Small intestine (tissue), 7 donors: Measurements from ENCODE around the gene MYOZ2. TPM values are rescaled to one million over a fixed set of nuclear protein-coding genes. Genes with fewer than 3 reads are reported as not detected.
"Not testable (repeated sequence)": the region's sequence is repeated elsewhere in the genome, so short reads cannot be mapped to it uniquely, and the experiment has no call there.

Source experiments
- DNase-seq, 2 donors: peaks; one replicate each; pipeline versions ENCODE4 v3.0.0 to v3.0.0-alpha.2; 2013
- FAIRE-seq: peaks from 2 replicates; lab custom pipeline; 2012; peaks lifted over from hg19 to GRCh38; lab: Jason Lieb, UNC
- H3K27ac ChIP-seq, 3 donors: one replicate each; pipeline ENCODE4 v1.5.1; 2013; ENCODE audit warnings: low read length in 2 of 3, mild to moderate bottlenecking in 2 of 3, control low read depth in 1 of 3, inconsistent platforms in 1 of 3, low read depth in 1 of 3, moderate library complexity in 1 of 3
- H3K27me3 ChIP-seq, 3 donors: one replicate each; pipeline ENCODE4 v1.6.1; 2013; ENCODE audit warnings: low read length in 3 of 3, inconsistent platforms in 1 of 3; ENCODE audit not compliant: control insufficient read depth in 3 of 3, insufficient read depth in 3 of 3
- H3K36me3 ChIP-seq, 3 donors: one replicate each; pipeline ENCODE4 v1.6.1; 2013; ENCODE audit warnings: low read length in 3 of 3, inconsistent platforms in 1 of 3, low read depth in 1 of 3, mild to moderate bottlenecking in 1 of 3, moderate library complexity in 1 of 3; ENCODE audit not compliant: control insufficient read depth in 3 of 3, insufficient read depth in 2 of 3
- H3K4me1 ChIP-seq, 3 donors: one replicate each; pipeline ENCODE4 v1.6.1; 2013; ENCODE audit warnings: low read length in 2 of 3, inconsistent platforms in 1 of 3, low read depth in 1 of 3, mild to moderate bottlenecking in 1 of 3, moderate library complexity in 1 of 3; ENCODE audit not compliant: control insufficient read depth in 3 of 3, insufficient read depth in 2 of 3
- H3K4me3 ChIP-seq, 3 donors: one replicate each; pipeline ENCODE4 v1.5.1; 2013; ENCODE audit warnings: low read length in 3 of 3, control low read depth in 1 of 3, inconsistent platforms in 1 of 3, low read depth in 1 of 3, mild to moderate bottlenecking in 1 of 3, moderate library complexity in 1 of 3
- H3K9me3 ChIP-seq, 2 donors: one replicate each; pipeline ENCODE4 v1.6.1; 2013; ENCODE audit warnings: low read depth in 1 of 2, low read length in 1 of 2; ENCODE audit not compliant: control insufficient read depth in 2 of 2, insufficient read depth in 1 of 2
- WGBS, 3 donors: extraction: QIAGEN DNeasy Blood & Tissue Kit; methylation state at CpG; one replicate each; pipeline ENCODE4 v1.1.7; 2013; 5-methylcytosine and 5-hydroxymethylcytosine counted together
- polyA plus RNA-seq, 4 donors: library from polyadenylated mRNA; stranded (reverse) in 3 of 4; unstranded in 1 of 4; fragments of 200-250 nt in 3 of 4; fragments of 120-200 nt in 1 of 4; gene quantifications; one replicate each; pipeline versions ENCODE4 v1.2.1 to v1.2.3, GENCODE V29; 2013
- donor health status: healthy with polysubstance abuse.
- donor health status: control.
- donor health status: control.
- donor health status: Bipolar disorder and iron deficiency.
- donor health status: healthy.

The MYOZ2 gene
- polyA plus RNA-seq, 4 donors: 0.04 to 8.4 (median 0.65) TPM

GRCh38 chr4:119136546-119136945 is 914 bp downstream of the MYOZ2 start:
- no peak for DNase-seq
- H3K4me3 ChIP-seq: no peak overlapping the region
- no peaks in the 10 kb centered on the region for H3K9me3 ChIP-seq
- no peaks in the 10 kb centered on the region for H3K36me3 ChIP-seq
- WGBS, 3 donors: 54 to 69% (median 59%) methylated on average over 3 of the region's 3 CpGs
- H3K4me1 ChIP-seq: peaks cover 0 to 6% (median 0%) of the 10 kb centered on the region in 3 donors
- no peak overlapping the region for H3K27ac ChIP-seq
- no peak for FAIRE-seq
- no peaks in the 10 kb centered on the region for H3K27me3 ChIP-seq

GRCh38 chr4:119138046-119138445 is 2.4 kb downstream of the MYOZ2 start:
- FAIRE-seq (no peak), DNase-seq (no peak)
- no peaks in the 10 kb centered on the region for H3K9me3 ChIP-seq
- no peak overlapping the region for H3K4me3 ChIP-seq
- H3K27me3 ChIP-seq: no peaks in the 10 kb centered on the region
- H3K36me3 ChIP-seq: no peaks in the 10 kb centered on the region
- no peak overlapping the region for H3K27ac ChIP-seq
- 71 to 85% (median 76%) methylated on average over 2 of the region's 2 CpGs for WGBS, 3 donors
- H3K4me1 ChIP-seq: peaks cover 0 to 6% (median 0%) of the 10 kb centered on the region in 3 donors

GRCh38 chr4:119139311-119139710 is 3.7 kb downstream of the MYOZ2 start:
- Histone ChIP-seq H3K27me3 (no peaks in the 10 kb centered on the region), H3K9me3 (no peaks in the 10 kb centered on the region), H3K4me3 (no peak overlapping the region), H3K27ac (no peak overlapping the region), H3K36me3 (no peaks in the 10 kb centered on the region), H3K4me1 (peaks cover 0 to 6% (median 0%) of the 10 kb centered on the region in 3 donors)
- FAIRE-seq: no peak
- DNase-seq: no peak

- Histone ChIP-seq H3K27me3 (no peaks in the 10 kb centered on the region), H3K9me3 (no peaks in the 10 kb centered on the region), H3K4me1 (peaks cover 0 to 6% (median 0%) of the 10 kb centered on the region in 3 donors), H3K4me3 (no peak overlapping the region), H3K27ac (no peak overlapping the region), H3K36me3 (no peaks in the 10 kb centered on the region)
- DNase-seq (peak; percentile 2 to 16), FAIRE-seq (no peak)
- 8 to 27% (median 18%) methylated on average over 2 of the region's 2 CpGs for WGBS, 3 donors
These were observed 4.2 kb downstream of the MYOZ2 start for GRCh38 chr4:119139822-119140252.

- H3K36me3 ChIP-seq, H3K9me3 ChIP-seq, H3K4me3 ChIP-seq, H3K4me1 ChIP-seq, DNase-seq, H3K27ac ChIP-seq, H3K27me3 ChIP-seq, FAIRE-seq: not testable (repeated sequence)
- 95 to 99% (median 96%) methylated on average over 4 of the region's 4 CpGs for WGBS, 3 donors
These were observed 5.7 kb downstream of the MYOZ2 start for GRCh38 chr4:119141283-119141682.

GRCh38 chr4:119142833-119143232 is 7.2 kb downstream of the MYOZ2 start:
- Histone ChIP-seq H3K4me3 (no peak overlapping the region), H3K27me3 (no peaks in the 10 kb centered on the region), H3K36me3 (no peaks in the 10 kb centered on the region), H3K27ac (no peak overlapping the region), H3K4me1 (peaks cover 0 to 6% (median 0%) of the 10 kb centered on the region in 3 donors), H3K9me3 (no peaks in the 10 kb centered on the region)
- FAIRE-seq: no peak
- DNase-seq: no peak

GRCh38 chr4:119143341-119143740 is 7.7 kb downstream of the MYOZ2 start:
- FAIRE-seq, DNase-seq, H3K4me1 ChIP-seq, H3K9me3 ChIP-seq, H3K4me3 ChIP-seq, H3K27me3 ChIP-seq, H3K27ac ChIP-seq, H3K36me3 ChIP-seq: not testable (repeated sequence)
- WGBS, 3 donors: 90 to 96% (median 95%) methylated on average over 10 of the region's 10 CpGs

GRCh38 chr4:119149110-119149509 is 13.5 kb downstream of the MYOZ2 start:
- no peaks in the 10 kb centered on the region for H3K27me3 ChIP-seq
- no peaks in the 10 kb centered on the region for H3K4me1 ChIP-seq
- H3K9me3 ChIP-seq: no peaks in the 10 kb centered on the region
- H3K4me3 ChIP-seq: no peak overlapping the region
- DNase-seq (no peak), FAIRE-seq (no peak)
- 77 to 88% (median 87%) methylated on average over 7 of the region's 7 CpGs for WGBS, 3 donors
- H3K27ac ChIP-seq: no peak overlapping the region
- no peaks in the 10 kb centered on the region for H3K36me3 ChIP-seq

- H3K36me3 ChIP-seq: no peaks in the 10 kb centered on the region
- H3K9me3 ChIP-seq: no peaks in the 10 kb centered on the region
- FAIRE-seq (no peak), DNase-seq (no peak)
- no peaks in the 10 kb centered on the region for H3K27me3 ChIP-seq
- 39 to 81% (median 69%) methylated on average over 2 of the region's 2 CpGs for WGBS, 3 donors
- H3K4me3 ChIP-seq: no peak overlapping the region
- H3K4me1 ChIP-seq: no peaks in the 10 kb centered on the region
- H3K27ac ChIP-seq: no peak overlapping the region
These were observed 15.5 kb downstream of the MYOZ2 start for GRCh38 chr4:119151161-119151560.
